Thyroid gland (tissue), 4 donors: ENCODE data around the gene LIX1L. TPM values are rescaled to one million over a fixed set of nuclear protein-coding genes. Genes with fewer than 3 reads are reported as not detected.

Source experiments
- DNase-seq, 2 donors: peaks; one replicate each; pipeline ENCODE4 v3.0.0-alpha.2; 2019
- H3K27ac ChIP-seq, 3 donors: fragments of 200-600 bp; sonication (generic); 1 replicate in 2 of 3; 2 replicates in 1 of 3; pipeline ENCODE4 v1.5.1; 2016 to 2019; ENCODE audit warnings: mild to moderate bottlenecking in 1 of 3, moderate library complexity in 1 of 3
- H3K27me3 ChIP-seq: fragments of 200-600 bp; sonication (generic); one replicate; pipeline ENCODE4 v1.5.1; 2019
- H3K36me3 ChIP-seq, 2 donors: fragments of 200-600 bp; sonication (generic); one replicate each; pipeline ENCODE4 v1.5.1; 2016 to 2019
- H3K4me1 ChIP-seq, 2 donors: fragments of 200-600 bp; sonication (generic); one replicate each; pipeline ENCODE4 v1.5.1; 2017 to 2019
- H3K4me3 ChIP-seq, 3 donors: fragments of 200-600 bp; sonication (generic); replicated peaks in 1 of 3; 1 replicate in 2 of 3; 2 replicates in 1 of 3; pipeline ENCODE4 v1.5.1; 2016; ENCODE audit warnings: mild to moderate bottlenecking in 1 of 3
- H3K9me3 ChIP-seq: fragments of 200-600 bp; sonication (generic); one replicate; pipeline ENCODE4 v1.5.1; 2017
- CTCF ChIP-seq, 6 experiments: fragments of 200-600 bp in 3 of 6; fragments of 450-650 bp in 3 of 6; sonication (generic) in 3 of 6; IDR thresholded peaks; one replicate each; pipeline ENCODE4 v1.5.1; 2016 to 2019; ENCODE audit warnings: antibody characterized with exemption in 6 of 6, mild to moderate bottlenecking in 2 of 6, inconsistent platforms in 1 of 6, moderate library complexity in 1 of 6
- POLR2A ChIP-seq, 2 donors: fragments of 450-650 bp; IDR thresholded peaks; one replicate each; pipeline ENCODE4 v1.6.1; 2017; ENCODE audit warnings: antibody characterized with exemption in 2 of 2, mild to moderate bottlenecking in 2 of 2, moderate library complexity in 1 of 2
- WGBS, 2 donors: methylation state at CpG; one replicate each; pipeline ENCODE4 v1.1.5; 2017; 5-methylcytosine and 5-hydroxymethylcytosine counted together
- intact Hi-C: fragments of 100-400 bp; cut with DNase I; formaldehyde crosslinking; loops from one replicate; pipeline ENCODE4 v1.15.1; 2023
- total RNA-seq, 4 donors: library from RNA; depleted of rRNA; stranded (reverse); fragments of >200 nt; gene quantifications; one replicate each; pipeline ENCODE4 v1.2.3, GENCODE V29; 2016

The LIX1L gene
- total RNA-seq, 4 donors from 2014 or later = 18.7 to 26.9 (median 20.3) TPM

GRCh38 chr1:145951526-145951925 is 6.3 kb downstream of the LIX1L start:
- peaks cover 10 to 16% of the 10 kb centered on the region in 2 donors for H3K4me1 ChIP-seq
- no peaks in the 10 kb centered on the region for H3K36me3 ChIP-seq

GRCh38 chr1:145949219-145949618 is 8.6 kb downstream of the LIX1L start:
- Histone ChIP-seq H3K36me3 (no peaks in the 10 kb centered on the region), H3K9me3 (no peaks in the 10 kb centered on the region), H3K4me3 (no peak overlapping the region), H3K27ac (no peak overlapping the region), H3K4me1 (peaks cover 0 to 6% of the 10 kb centered on the region in 2 donors), H3K27me3 (no peaks in the 10 kb centered on the region)
- intact Hi-C loops = no loop called here
- 95 to 97% methylated on average over 4 of the region's 4 CpGs for WGBS, 2 donors
- no peak for DNase-seq
- TF ChIP-seq POLR2A (IDR thresholded peaks at IDR 0.05) = no peak
- TF ChIP-seq CTCF (IDR thresholded peaks at IDR 0.05) = no peak

More at GRCh38 chr1:145951526-145951925, 6.3 kb downstream of the LIX1L start:
- intact Hi-C loops = no loop called here
- 88 to 90% methylated on average over 1 of the region's 1 CpG for WGBS, 2 donors
- no peaks in the 10 kb centered on the region for H3K27me3 ChIP-seq
- DNase-seq = no peak
- TF ChIP-seq POLR2A (IDR thresholded peaks at IDR 0.05) (no peak), CTCF (IDR thresholded peaks at IDR 0.05) (no peak)
- H3K27ac ChIP-seq = no peak overlapping the region
- H3K9me3 ChIP-seq = no peaks in the 10 kb centered on the region
- no peak overlapping the region for H3K4me3 ChIP-seq

GRCh38 chr1:145947551-145947950 is 10.3 kb downstream of the LIX1L start:
- WGBS, 2 donors = 65 to 73% methylated on average over 4 of the region's 4 CpGs
- H3K36me3 ChIP-seq = no peaks in the 10 kb centered on the region
- no peak for DNase-seq
- H3K27ac ChIP-seq = no peak overlapping the region
- intact Hi-C loops = no loop called here
- H3K27me3 ChIP-seq = no peaks in the 10 kb centered on the region
- H3K4me1 ChIP-seq = peaks cover 0 to 6% of the 10 kb centered on the region in 2 donors
- TF ChIP-seq CTCF (IDR thresholded peaks at IDR 0.05) (no peak), POLR2A (IDR thresholded peaks at IDR 0.05) (no peak)
- H3K4me3 ChIP-seq = no peak overlapping the region
- no peaks in the 10 kb centered on the region for H3K9me3 ChIP-seq

- no peak for DNase-seq
- TF ChIP-seq POLR2A (IDR thresholded peaks at IDR 0.05) (no peak), CTCF (IDR thresholded peaks at IDR 0.05) (no peak)
- no peaks in the 10 kb centered on the region for H3K27me3 ChIP-seq
- H3K36me3 ChIP-seq = peaks cover 0 to 4% of the 10 kb centered on the region in 2 donors
- intact Hi-C loops = no loop called here
- no peak overlapping the region for H3K27ac ChIP-seq
- no peak overlapping the region for H3K4me3 ChIP-seq
- no peaks in the 10 kb centered on the region for H3K9me3 ChIP-seq
- peaks cover 0 to 6% of the 10 kb centered on the region in 2 donors for H3K4me1 ChIP-seq
- WGBS, 2 donors = 95 to 98% methylated on average over 4 of the region's 4 CpGs
Measured at GRCh38 chr1:145946477-145946986, 11.3 kb downstream of the LIX1L start.

- DNase-seq = no peak
- Histone ChIP-seq H3K27ac (no peak overlapping the region), H3K36me3 (peaks cover 0 to 4% of the 10 kb centered on the region in 2 donors), H3K4me3 (no peak overlapping the region), H3K9me3 (no peaks in the 10 kb centered on the region), H3K27me3 (no peaks in the 10 kb centered on the region), H3K4me1 (no peaks in the 10 kb centered on the region)
- 98 to 100% methylated on average over 3 of the region's 3 CpGs for WGBS, 2 donors
- intact Hi-C loops = no loop called here
- TF ChIP-seq CTCF (IDR thresholded peaks at IDR 0.05) = no peak
- TF ChIP-seq POLR2A (IDR thresholded peaks at IDR 0.05) = no peak
Measured at GRCh38 chr1:145944532-145944931, 13.3 kb downstream of the LIX1L start.
